ENCODE data around the gene VSIR. TPM values are rescaled to one million over a fixed set of nuclear protein-coding genes. Genes with fewer than 3 reads are reported as not detected.

Gene VSIR
- total RNA-seq, 1 donor from 2014 or later: 13.6 TPM

DNA sequence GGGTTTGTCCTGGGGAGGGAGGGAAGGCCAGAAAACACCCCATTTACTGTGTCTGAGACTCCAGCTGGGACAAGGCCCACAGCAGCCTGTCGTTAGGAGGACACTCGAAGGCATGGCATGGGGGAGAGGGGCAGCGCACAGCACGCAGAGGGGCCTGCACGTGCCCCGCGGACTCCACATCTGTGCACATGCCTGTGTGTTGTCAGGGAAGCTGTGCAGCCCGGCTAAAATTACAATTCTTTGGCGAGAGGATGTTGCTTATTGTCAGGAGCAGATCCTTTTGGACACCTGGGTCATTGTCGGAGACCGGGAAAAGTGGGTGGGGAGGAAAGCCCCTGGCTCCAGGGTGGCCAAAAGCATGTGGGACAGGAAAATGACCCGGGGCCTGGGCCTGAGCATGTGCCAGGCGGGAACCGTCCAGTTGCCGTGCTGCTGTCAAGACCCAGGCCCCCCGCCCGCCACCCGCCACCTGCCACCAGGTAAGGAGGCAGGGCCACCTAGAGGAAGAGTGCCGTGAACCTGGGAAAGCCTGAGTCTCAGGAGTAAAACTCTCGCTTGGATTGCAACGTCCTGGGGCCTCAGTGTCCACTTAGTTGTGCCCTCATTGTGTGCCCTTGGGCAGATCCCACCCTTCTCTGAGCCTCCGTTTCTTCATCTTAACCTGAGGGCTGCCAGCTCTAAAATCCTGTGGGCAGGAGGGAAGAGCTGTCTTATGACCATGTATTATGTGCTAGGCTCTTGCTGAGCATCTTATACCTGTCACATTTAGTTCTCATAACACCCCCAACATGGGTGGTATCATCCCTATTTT, 7.2 kb downstream of the VSIR start:
- Histone ChIP-seq H3K27me3 (ENCODE audit: control insufficient read depth in 3 of 3, insufficient read depth in 3 of 3, low read length in 3 of 3) (no peaks in the 10 kb centered on the region), H3K4me1 (ENCODE audit: control insufficient read depth in 3 of 3, insufficient read depth in 3 of 3, low read length in 3 of 3) (peaks cover 83 to 88% (median 85%) of the 10 kb centered on the region in 3 donors), H3K9ac (ENCODE audit: low read depth in 1 of 3, low read length in 3 of 3) (peak overlapping the region in 1 of 3 donors; percentile 70), H3K27ac (ENCODE audit: low read depth, low read length) (peak overlapping the region; percentile 80), H3K9me3 (ENCODE audit: control insufficient read depth in 3 of 3, low read length in 3 of 3) (no peaks in the 10 kb centered on the region), H3K4me3 (ENCODE audit: low read length in 3 of 3) (no peak overlapping the region), H3K36me3 (ENCODE audit: control insufficient read depth in 3 of 3, insufficient read depth in 3 of 3, low read length in 3 of 3) (peaks cover 5 to 6% (median 6%) of the 10 kb centered on the region in 3 donors)

DNA sequence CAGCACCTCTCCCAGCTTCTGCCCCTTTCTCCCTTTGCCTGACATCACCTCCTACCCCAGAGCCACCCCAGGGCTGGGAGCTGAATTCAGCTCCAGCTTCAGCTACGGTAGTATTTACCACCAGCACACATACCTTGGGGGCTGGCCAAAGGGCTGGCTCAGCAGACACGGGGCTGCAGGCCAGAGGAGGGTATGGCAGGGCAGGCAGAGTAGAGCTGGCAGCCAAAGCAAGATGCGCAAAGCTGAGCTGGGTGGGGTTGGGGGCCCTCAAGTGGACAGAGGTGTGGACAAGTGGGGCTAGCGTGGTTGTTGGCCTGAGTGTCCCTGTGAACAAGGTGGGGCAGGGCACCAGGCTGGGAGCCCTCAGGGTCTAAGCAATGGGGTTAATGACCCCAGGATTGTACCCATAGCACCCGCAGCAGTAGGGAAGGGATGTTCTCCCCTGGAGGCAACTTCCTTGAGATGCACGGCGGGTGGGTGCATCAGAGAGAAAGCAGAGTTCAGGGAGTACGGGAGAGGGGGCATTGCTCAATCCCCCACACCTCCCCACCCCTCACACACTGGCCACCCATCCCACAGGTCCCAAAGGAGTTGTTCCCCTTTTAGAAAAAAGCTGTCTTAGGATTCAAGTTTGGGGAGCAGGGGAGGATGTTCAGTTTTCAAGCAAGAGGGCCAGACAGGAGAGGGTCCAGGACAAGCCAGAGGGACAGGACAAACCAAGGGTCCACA, 8.0 kb downstream of the VSIR start:
- peak overlapping the region in 1 of 3 donors; percentile 70 for H3K9ac ChIP-seq (ENCODE audit: low read depth in 1 of 3, low read length in 3 of 3)
- H3K9me3 ChIP-seq (ENCODE audit: control insufficient read depth in 3 of 3, low read length in 3 of 3): no peaks in the 10 kb centered on the region
- H3K27me3 ChIP-seq (ENCODE audit: control insufficient read depth in 3 of 3, insufficient read depth in 3 of 3, low read length in 3 of 3): no peaks in the 10 kb centered on the region
- peak overlapping the region in 1 of 3 donors; percentile 13 for H3K4me3 ChIP-seq (ENCODE audit: low read length in 3 of 3)
- H3K36me3 ChIP-seq (ENCODE audit: control insufficient read depth in 3 of 3, insufficient read depth in 3 of 3, low read length in 3 of 3): peaks cover 5 to 9% (median 6%) of the 10 kb centered on the region in 3 donors
- H3K27ac ChIP-seq (ENCODE audit: low read depth, low read length): peak overlapping the region; percentile 47
- H3K4me1 ChIP-seq (ENCODE audit: control insufficient read depth in 3 of 3, insufficient read depth in 3 of 3, low read length in 3 of 3): peaks cover 82 to 84% (median 82%) of the 10 kb centered on the region in 3 donors

DNA sequence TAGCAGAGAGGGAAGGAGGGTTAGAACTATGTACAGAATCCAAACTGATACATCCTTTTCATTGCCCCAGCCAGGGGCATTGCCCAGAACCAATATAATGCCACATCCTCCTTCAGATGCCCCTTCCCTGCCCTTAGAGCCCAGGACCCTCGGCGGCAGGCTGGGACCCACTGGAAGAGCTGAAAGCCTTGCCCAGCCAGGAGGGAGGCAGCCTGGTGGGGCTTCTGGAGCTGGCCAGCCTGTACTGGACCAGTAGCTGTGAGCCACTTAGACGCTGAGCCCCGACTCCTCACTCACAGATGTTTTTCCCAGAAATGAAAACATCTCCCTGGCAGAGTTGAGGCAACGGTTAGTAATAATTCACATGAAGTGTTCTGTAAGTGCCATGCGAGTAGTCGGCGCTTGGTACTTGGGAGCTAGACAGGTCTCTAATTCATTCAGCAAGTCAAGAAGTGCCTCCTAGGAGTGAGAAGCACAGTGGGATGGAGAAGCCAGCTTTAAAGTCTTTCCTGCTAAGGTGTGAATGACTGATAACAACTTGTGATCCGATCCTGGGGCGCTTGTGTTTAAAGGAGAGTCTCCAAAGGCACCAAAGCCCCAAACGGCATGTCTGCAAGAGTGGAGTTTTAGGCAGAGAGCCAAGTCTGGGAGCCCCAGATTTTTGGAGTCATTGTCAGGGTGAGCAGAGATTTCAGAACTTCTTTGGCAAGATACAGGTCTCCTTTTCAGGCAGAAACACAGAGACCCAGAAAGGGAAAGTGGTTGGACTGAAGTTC, 9.8 kb downstream of the VSIR start:
- Histone ChIP-seq H3K4me3 (ENCODE audit: low read length in 3 of 3) (no peak overlapping the region), H3K27ac (ENCODE audit: low read depth, low read length) (no peak overlapping the region), H3K36me3 (ENCODE audit: control insufficient read depth in 3 of 3, insufficient read depth in 3 of 3, low read length in 3 of 3) (peaks cover 6 to 9% (median 6%) of the 10 kb centered on the region in 3 donors), H3K9ac (ENCODE audit: low read depth in 1 of 3, low read length in 3 of 3) (no peak overlapping the region), H3K27me3 (ENCODE audit: control insufficient read depth in 3 of 3, insufficient read depth in 3 of 3, low read length in 3 of 3) (no peaks in the 10 kb centered on the region), H3K9me3 (ENCODE audit: control insufficient read depth in 3 of 3, low read length in 3 of 3) (no peaks in the 10 kb centered on the region), H3K4me1 (ENCODE audit: control insufficient read depth in 3 of 3, insufficient read depth in 3 of 3, low read length in 3 of 3) (peaks cover 69 to 70% (median 70%) of the 10 kb centered on the region in 3 donors)

DNA sequence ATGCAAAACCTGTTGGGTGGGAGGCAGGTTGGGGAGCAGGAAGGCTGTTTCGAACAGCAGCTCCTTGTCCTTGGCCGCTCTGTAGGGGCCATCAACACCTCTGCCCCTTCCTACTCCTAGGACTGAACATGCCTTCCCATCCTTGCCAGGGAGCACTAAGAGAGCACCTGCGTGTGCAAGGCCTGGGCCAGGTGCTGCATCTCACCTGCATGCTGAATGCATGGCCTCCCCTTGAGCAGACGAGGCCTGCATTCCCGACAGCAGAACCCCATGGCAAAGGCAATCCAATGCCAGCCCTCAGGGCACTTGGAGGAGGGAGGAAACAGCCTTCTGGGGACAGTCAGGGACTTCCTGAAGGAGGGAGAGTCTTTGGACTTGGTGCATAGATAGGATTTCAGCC, 11.0 kb downstream of the VSIR start:
- no peak overlapping the region for H3K27ac ChIP-seq (ENCODE audit: low read depth, low read length)
- no peaks in the 10 kb centered on the region for H3K9me3 ChIP-seq (ENCODE audit: control insufficient read depth in 3 of 3, low read length in 3 of 3)
- peaks cover 70 to 72% (median 70%) of the 10 kb centered on the region in 3 donors for H3K4me1 ChIP-seq (ENCODE audit: control insufficient read depth in 3 of 3, insufficient read depth in 3 of 3, low read length in 3 of 3)
- no peak overlapping the region for H3K4me3 ChIP-seq (ENCODE audit: low read length in 3 of 3)
- peaks cover 6 to 15% (median 10%) of the 10 kb centered on the region in 3 donors for H3K36me3 ChIP-seq (ENCODE audit: control insufficient read depth in 3 of 3, insufficient read depth in 3 of 3, low read length in 3 of 3)
- H3K9ac ChIP-seq (ENCODE audit: low read depth in 1 of 3, low read length in 3 of 3): no peak overlapping the region
- H3K27me3 ChIP-seq (ENCODE audit: control insufficient read depth in 3 of 3, insufficient read depth in 3 of 3, low read length in 3 of 3): no peaks in the 10 kb centered on the region

DNA sequence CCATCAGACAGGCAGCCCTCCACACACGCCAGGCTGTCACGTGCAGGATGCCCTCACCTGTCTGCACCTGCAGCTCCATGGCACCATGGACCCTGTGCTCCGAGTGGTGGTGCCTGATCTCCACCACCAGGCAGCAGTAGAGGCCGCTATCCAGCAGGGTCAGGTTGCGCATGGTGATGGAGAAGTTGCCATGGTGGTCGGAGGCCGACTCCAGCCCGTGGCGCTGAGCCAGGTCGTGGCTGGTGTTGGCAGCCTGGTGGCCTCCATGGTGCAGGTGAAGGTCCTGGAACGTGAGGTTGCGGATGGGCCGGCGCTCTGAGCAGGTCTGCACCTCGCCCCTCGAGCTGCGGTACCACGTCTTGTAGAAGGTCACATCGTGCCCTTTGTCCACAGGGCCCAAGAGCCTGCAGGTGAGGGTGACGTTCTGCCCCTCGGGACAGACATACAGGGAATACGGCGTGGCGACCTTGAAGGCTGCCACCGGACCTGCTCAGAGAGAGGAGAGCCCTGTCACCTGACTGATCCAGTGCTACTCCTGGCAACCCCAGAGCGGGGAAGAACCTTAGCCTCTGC, 11.7 kb downstream of the VSIR start:
- Histone ChIP-seq H3K27me3 (ENCODE audit: control insufficient read depth in 3 of 3, insufficient read depth in 3 of 3, low read length in 3 of 3) (no peaks in the 10 kb centered on the region), H3K36me3 (ENCODE audit: control insufficient read depth in 3 of 3, insufficient read depth in 3 of 3, low read length in 3 of 3) (peaks cover 6 to 15% (median 10%) of the 10 kb centered on the region in 3 donors), H3K27ac (ENCODE audit: low read depth, low read length) (no peak overlapping the region), H3K9me3 (ENCODE audit: control insufficient read depth in 3 of 3, low read length in 3 of 3) (no peaks in the 10 kb centered on the region), H3K9ac (ENCODE audit: low read depth in 1 of 3, low read length in 3 of 3) (no peak overlapping the region), H3K4me3 (ENCODE audit: low read length in 3 of 3) (no peak overlapping the region), H3K4me1 (ENCODE audit: control insufficient read depth in 3 of 3, insufficient read depth in 3 of 3, low read length in 3 of 3) (peaks cover 70 to 72% (median 70%) of the 10 kb centered on the region in 3 donors)

DNA sequence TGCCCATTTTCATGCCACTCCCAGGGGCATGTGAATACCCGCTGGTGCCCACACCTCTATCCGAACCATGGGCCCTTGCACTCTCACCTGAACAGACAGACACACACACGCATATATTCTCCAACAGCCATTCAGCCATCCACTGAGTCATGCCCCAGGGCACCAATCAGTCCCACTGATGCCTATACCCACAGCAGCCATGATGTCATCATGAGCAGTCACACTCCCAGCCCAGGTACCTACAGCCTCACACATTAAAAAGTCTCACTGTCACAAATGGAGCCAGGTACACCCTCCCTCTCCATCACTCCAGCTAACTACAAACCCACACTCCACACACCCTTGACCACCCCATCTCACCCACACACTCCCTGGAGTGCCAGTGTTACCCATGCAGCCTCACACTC, 12.2 kb downstream of the VSIR start:
- Histone ChIP-seq H3K27me3 (ENCODE audit: control insufficient read depth in 3 of 3, insufficient read depth in 3 of 3, low read length in 3 of 3) (no peaks in the 10 kb centered on the region), H3K27ac (ENCODE audit: low read depth, low read length) (no peak overlapping the region), H3K4me1 (ENCODE audit: control insufficient read depth in 3 of 3, insufficient read depth in 3 of 3, low read length in 3 of 3) (peaks cover 70 to 73% (median 70%) of the 10 kb centered on the region in 3 donors), H3K4me3 (ENCODE audit: low read length in 3 of 3) (no peak overlapping the region), H3K36me3 (ENCODE audit: control insufficient read depth in 3 of 3, insufficient read depth in 3 of 3, low read length in 3 of 3) (peaks cover 6 to 15% (median 10%) of the 10 kb centered on the region in 3 donors), H3K9me3 (ENCODE audit: control insufficient read depth in 3 of 3, low read length in 3 of 3) (no peaks in the 10 kb centered on the region), H3K9ac (ENCODE audit: low read depth in 1 of 3, low read length in 3 of 3) (peak overlapping the region in 1 of 3 donors; percentile 21)

DNA sequence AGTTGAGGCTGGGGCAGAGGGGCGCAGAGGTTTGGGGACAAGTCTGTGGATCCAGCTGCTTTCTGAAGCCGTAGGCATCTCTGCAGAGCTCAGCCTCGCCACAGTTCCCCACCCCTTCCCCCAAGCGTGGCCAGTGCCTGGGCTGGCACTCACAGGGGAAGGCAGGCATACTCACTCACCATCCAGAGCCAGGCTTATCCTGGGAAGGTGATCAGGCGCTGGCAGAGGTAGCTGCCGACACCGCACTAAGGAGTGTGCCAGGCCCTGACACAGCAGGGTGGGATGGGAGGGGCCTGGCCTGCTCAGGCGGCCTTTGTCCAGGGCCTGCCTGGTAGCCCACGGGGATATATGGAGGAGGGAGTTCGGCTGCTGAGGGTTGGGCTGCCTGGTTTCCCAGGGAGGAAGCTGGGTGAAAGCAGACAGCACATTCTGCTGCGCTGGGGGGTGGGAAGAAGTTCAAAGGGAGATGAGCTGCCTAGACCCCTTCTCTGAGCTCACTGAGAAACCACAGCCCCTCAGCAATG, 15.9 kb downstream of the VSIR start:
- peak overlapping the region; percentile 15 to 49 (median 24) for H3K4me3 ChIP-seq (ENCODE audit: low read length in 3 of 3)
- peaks cover 65 to 76% (median 67%) of the 10 kb centered on the region in 3 donors for H3K4me1 ChIP-seq (ENCODE audit: control insufficient read depth in 3 of 3, insufficient read depth in 3 of 3, low read length in 3 of 3)
- H3K9me3 ChIP-seq (ENCODE audit: control insufficient read depth in 3 of 3, low read length in 3 of 3): no peaks in the 10 kb centered on the region
- no peaks in the 10 kb centered on the region for H3K27me3 ChIP-seq (ENCODE audit: control insufficient read depth in 3 of 3, insufficient read depth in 3 of 3, low read length in 3 of 3)
- H3K9ac ChIP-seq (ENCODE audit: low read depth in 1 of 3, low read length in 3 of 3): peak overlapping the region; percentile 48 to 63 (median 63)
- H3K27ac ChIP-seq (ENCODE audit: low read depth, low read length): peak overlapping the region; percentile 54
- peaks cover 12 to 28% (median 16%) of the 10 kb centered on the region in 3 donors for H3K36me3 ChIP-seq (ENCODE audit: control insufficient read depth in 3 of 3, insufficient read depth in 3 of 3, low read length in 3 of 3)

DNA sequence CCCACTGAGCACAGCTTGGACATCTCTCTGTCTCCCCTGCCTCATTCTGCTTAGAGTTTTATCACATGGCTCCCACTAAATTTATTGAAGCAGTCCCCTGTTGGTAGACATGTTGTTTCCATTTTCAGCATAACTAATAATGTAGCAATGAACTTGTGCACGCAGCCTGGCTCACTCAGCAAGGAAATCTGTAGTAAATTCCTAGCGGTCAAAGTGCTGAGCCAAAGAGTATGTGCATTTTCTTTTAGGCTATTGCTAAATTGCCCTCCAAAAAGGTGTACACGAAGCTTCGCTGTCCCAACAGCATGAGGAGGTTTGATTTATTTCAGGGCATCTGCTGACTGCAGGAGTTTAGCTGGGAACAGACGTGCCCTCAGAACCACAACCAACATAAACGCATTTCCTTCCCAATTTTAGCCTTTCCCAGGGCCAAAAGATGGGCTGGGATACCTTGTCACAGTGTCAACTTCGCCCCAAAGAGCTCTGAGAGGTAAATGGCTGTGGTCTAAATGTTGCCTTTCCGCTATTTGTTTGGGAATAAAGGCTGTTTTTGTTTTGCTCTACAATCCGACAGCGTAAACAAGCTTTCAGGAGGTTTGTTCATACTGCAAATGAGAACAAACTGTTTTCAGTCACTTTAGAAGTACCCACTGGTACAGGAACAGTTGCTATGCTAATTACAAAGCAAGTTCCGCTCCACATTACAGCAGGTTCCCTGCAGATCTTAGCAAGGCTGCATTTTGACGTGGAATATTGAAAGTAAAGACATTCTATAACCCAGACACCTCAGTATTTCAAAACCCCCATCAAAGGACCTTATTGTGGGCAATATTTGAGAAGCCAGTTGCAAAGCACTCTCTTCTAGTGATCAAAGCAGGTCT, 16.8 kb downstream of the VSIR start:
- peaks cover 9 to 36% (median 19%) of the 10 kb centered on the region in 3 donors for H3K36me3 ChIP-seq (ENCODE audit: control insufficient read depth in 3 of 3, insufficient read depth in 3 of 3, low read length in 3 of 3)
- peak overlapping the region; percentile 54 for H3K27ac ChIP-seq (ENCODE audit: low read depth, low read length)

More for the DNA sequence above, 16.8 kb downstream of the VSIR start:
- Histone ChIP-seq H3K27me3 (ENCODE audit: control insufficient read depth in 3 of 3, insufficient read depth in 3 of 3, low read length in 3 of 3) (no peaks in the 10 kb centered on the region), H3K4me1 (ENCODE audit: control insufficient read depth in 3 of 3, insufficient read depth in 3 of 3, low read length in 3 of 3) (peaks cover 58 to 68% (median 59%) of the 10 kb centered on the region in 3 donors), H3K9ac (ENCODE audit: low read depth in 1 of 3, low read length in 3 of 3) (peak overlapping the region; percentile 48 to 63 (median 48)), H3K4me3 (ENCODE audit: low read length in 3 of 3) (peak overlapping the region in 2 of 3 donors; percentile 15 to 24), H3K9me3 (ENCODE audit: control insufficient read depth in 3 of 3, low read length in 3 of 3) (no peaks in the 10 kb centered on the region)
